Cortex of kidney (tissue), 1 donor: ENCODE measurements around the gene ZNF382.

Experiments used
- DNase-seq: peaks from one replicate; lab custom pipeline; 2025; lab: John Stamatoyannopoulos, UW

The ZNF382 gene

DNA sequence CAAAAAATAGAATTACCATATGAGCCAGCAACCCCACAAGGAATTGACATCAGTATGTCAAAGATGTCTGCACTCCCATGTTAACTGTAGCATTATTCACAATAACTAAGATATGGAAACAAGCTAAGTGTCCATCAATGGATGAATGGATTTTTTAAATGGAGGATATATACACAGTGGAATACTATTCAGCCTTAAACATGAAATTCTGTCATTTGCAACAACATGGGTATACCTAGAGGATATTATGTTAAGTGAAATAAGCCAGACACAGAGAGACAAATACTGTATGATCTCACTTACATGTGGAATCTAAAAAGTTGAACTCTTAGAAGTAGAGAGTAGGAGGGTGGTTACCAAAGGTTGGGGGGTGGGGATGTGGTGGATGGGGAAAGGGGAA is 74.3 kb downstream of the ZNF382 start:
- no peak for DNase-seq
